ENCODE results near the gene PCYT1A. TPM values are rescaled to one million over a fixed set of nuclear protein-coding genes. Genes with fewer than 3 reads are reported as not detected.

Gene PCYT1A
- total and polyA plus RNA-seq, 4 experiments from 2014 or later: 11.0 to 73.7 (median 47.8) TPM

GRCh38 chr3:196241704-196242103, 45.8 kb downstream of the PCYT1A start:
- Mint-ChIP-seq H3K27ac (no peak overlapping the region), H3K9me3 (no peaks in the 10 kb centered on the region), H3K27me3 (no peaks in the 10 kb centered on the region), H3K4me1 (peaks cover 0 to 3% (median 0%) of the 10 kb centered on the region in 4 donors), H3K36me3 (peaks cover 47 to 66% of the 10 kb centered on the region in 2 donors), H3K4me3 (no peak overlapping the region)
- peaks cover 46% of the 10 kb centered on the region for H3K36me3 ChIP-seq (ENCODE audit: insufficient read depth, low read length)
- H3K4me3 ChIP-seq (ENCODE audit: low read length in 2 of 2): no peak overlapping the region
- POLR2A ChIA-PET (ENCODE audit: partially characterized antibody): no interaction called here
- H3K4me1 ChIP-seq (ENCODE audit: insufficient read depth, low read length): no peaks in the 10 kb centered on the region
- CTCF ChIA-PET (ENCODE audit: partially characterized antibody): interaction anchor here (1.5 to 2.3 kb wide), 3 partner anchors 11 to 281 kb away, joined by 6 to 10 read pairs (median 9); no protein-coding TSS in a partner anchor
- H3K9me3 ChIP-seq (ENCODE audit: control insufficient read depth in 1 of 2, low read length in 2 of 2): no peaks in the 10 kb centered on the region
- intact Hi-C loops (cut with micrococcal nuclease): no loop called here
- DNase-seq: no peak
- H3K27me3 ChIP-seq (ENCODE audit: insufficient read depth, low read length): no peaks in the 10 kb centered on the region
- no peak overlapping the region for H3K27ac ChIP-seq (ENCODE audit: low read depth, low read length)

GRCh38 chr3:196240424-196240823, 47.1 kb downstream of the PCYT1A start:
- Mint-ChIP-seq H3K27ac (peak overlapping the region in 1 of 7 donors; percentile 68), H3K36me3 (peaks cover 39 to 63% of the 10 kb centered on the region in 2 donors), H3K27me3 (no peaks in the 10 kb centered on the region), H3K9me3 (no peaks in the 10 kb centered on the region), H3K4me3 (no peak overlapping the region), H3K4me1 (peaks cover 0 to 3% (median under 1%) of the 10 kb centered on the region in 4 donors)
- no peak overlapping the region for H3K4me3 ChIP-seq (ENCODE audit: low read length in 2 of 2)
- H3K4me1 ChIP-seq (ENCODE audit: insufficient read depth, low read length): no peaks in the 10 kb centered on the region
- intact Hi-C loops (cut with micrococcal nuclease): no loop called here
- no peaks in the 10 kb centered on the region for H3K9me3 ChIP-seq (ENCODE audit: control insufficient read depth in 1 of 2, low read length in 2 of 2)
- CTCF ChIA-PET (ENCODE audit: partially characterized antibody): interaction anchor here (1.3 to 2.3 kb wide), 4 partner anchors 12 to 288 kb away, joined by 3 to 10 read pairs (median 8); no protein-coding TSS in a partner anchor
- POLR2A ChIA-PET (ENCODE audit: partially characterized antibody): interaction anchor here (0.8 kb wide), 1 partner anchor 21 kb away, joined by 3 read pairs; no protein-coding TSS in a partner anchor
- H3K27ac ChIP-seq (ENCODE audit: low read depth, low read length): no peak overlapping the region
- H3K36me3 ChIP-seq (ENCODE audit: insufficient read depth, low read length): peaks cover 34% of the 10 kb centered on the region
- no peaks in the 10 kb centered on the region for H3K27me3 ChIP-seq (ENCODE audit: insufficient read depth, low read length)
- DNase-seq: no peak

- no peaks in the 10 kb centered on the region for H3K4me1 ChIP-seq (ENCODE audit: insufficient read depth, low read length)
- ChIA-PET POLR2A (ENCODE audit: partially characterized antibody) (no interaction called here), CTCF (ENCODE audit: partially characterized antibody) (no interaction called here)
- no peaks in the 10 kb centered on the region for H3K27me3 ChIP-seq (ENCODE audit: insufficient read depth, low read length)
- no peak overlapping the region for H3K4me3 ChIP-seq (ENCODE audit: low read length in 2 of 2)
- H3K9me3 ChIP-seq (ENCODE audit: control insufficient read depth in 1 of 2, low read length in 2 of 2): no peaks in the 10 kb centered on the region
- H3K27me3 Mint-ChIP-seq: no peaks in the 10 kb centered on the region
- peaks cover 0 to 3% (median under 1%) of the 10 kb centered on the region in 4 donors for H3K4me1 Mint-ChIP-seq
- H3K27ac Mint-ChIP-seq: peak overlapping the region in 3 of 7 donors; percentile 17 to 49 (median 41)
- no peak overlapping the region for H3K4me3 Mint-ChIP-seq
- peaks cover 34% of the 10 kb centered on the region for H3K36me3 ChIP-seq (ENCODE audit: insufficient read depth, low read length)
- H3K9me3 Mint-ChIP-seq: no peaks in the 10 kb centered on the region
- intact Hi-C loops (cut with micrococcal nuclease): no loop called here
- H3K27ac ChIP-seq (ENCODE audit: low read depth, low read length): no peak overlapping the region
- peaks cover 39 to 60% of the 10 kb centered on the region in 2 donors for H3K36me3 Mint-ChIP-seq
- DNase-seq: no peak
Observed at GRCh38 chr3:196238612-196239560, 48.6 kb downstream of the PCYT1A start.

- Mint-ChIP-seq H3K36me3 (peaks cover 32 to 53% of the 10 kb centered on the region in 2 donors), H3K27ac (peak overlapping the region in 4 of 7 donors; percentile 19 to 68 (median 48))
- no peak for DNase-seq
Observed at GRCh38 chr3:196237203-196237602, 50.3 kb downstream of the PCYT1A start.

GRCh38 chr3:196236223-196236622, 51.3 kb downstream of the PCYT1A start:
- peak overlapping the region in 2 of 7 donors; percentile 24 to 57 for H3K27ac Mint-ChIP-seq
- no peak overlapping the region for H3K4me3 Mint-ChIP-seq
- POLR2A ChIA-PET (ENCODE audit: partially characterized antibody): interaction anchor here (0.6 kb wide), 1 partner anchor 161 kb away, joined by 3 read pairs; no protein-coding TSS in a partner anchor
- no peaks in the 10 kb centered on the region for H3K9me3 Mint-ChIP-seq
- peaks cover 22 to 43% of the 10 kb centered on the region in 2 donors for H3K36me3 Mint-ChIP-seq
- Histone ChIP-seq H3K36me3 (ENCODE audit: insufficient read depth, low read length) (peaks cover 17% of the 10 kb centered on the region), H3K4me3 (ENCODE audit: low read length in 2 of 2) (no peak overlapping the region), H3K27me3 (ENCODE audit: insufficient read depth, low read length) (no peaks in the 10 kb centered on the region), H3K9me3 (ENCODE audit: control insufficient read depth in 1 of 2, low read length in 2 of 2) (no peaks in the 10 kb centered on the region), H3K4me1 (ENCODE audit: insufficient read depth, low read length) (no peaks in the 10 kb centered on the region), H3K27ac (ENCODE audit: low read depth, low read length) (no peak overlapping the region)
- no peak for DNase-seq
- CTCF ChIA-PET (ENCODE audit: partially characterized antibody): no interaction called here
- peaks cover 0 to 3% (median under 1%) of the 10 kb centered on the region in 4 donors for H3K4me1 Mint-ChIP-seq
- no peaks in the 10 kb centered on the region for H3K27me3 Mint-ChIP-seq
- intact Hi-C loops (cut with micrococcal nuclease): no loop called here

More at GRCh38 chr3:196237203-196237602, 50.3 kb downstream of the PCYT1A start:
- Histone ChIP-seq H3K9me3 (ENCODE audit: control insufficient read depth in 1 of 2, low read length in 2 of 2) (no peaks in the 10 kb centered on the region), H3K4me3 (ENCODE audit: low read length in 2 of 2) (no peak overlapping the region), H3K27me3 (ENCODE audit: insufficient read depth, low read length) (no peaks in the 10 kb centered on the region), H3K4me1 (ENCODE audit: insufficient read depth, low read length) (no peaks in the 10 kb centered on the region), H3K27ac (ENCODE audit: low read depth, low read length) (no peak overlapping the region), H3K36me3 (ENCODE audit: insufficient read depth, low read length) (peaks cover 27% of the 10 kb centered on the region)
- Mint-ChIP-seq H3K9me3 (no peaks in the 10 kb centered on the region), H3K27me3 (no peaks in the 10 kb centered on the region), H3K4me1 (peaks cover 0 to 3% (median under 1%) of the 10 kb centered on the region in 4 donors), H3K4me3 (no peak overlapping the region)
- CTCF ChIA-PET (ENCODE audit: partially characterized antibody): no interaction called here
- intact Hi-C loops (cut with micrococcal nuclease): no loop called here
- POLR2A ChIA-PET (ENCODE audit: partially characterized antibody): no interaction called here

- intact Hi-C loops (cut with micrococcal nuclease): no loop called here
- H3K4me3 ChIP-seq (ENCODE audit: low read length in 2 of 2): no peak overlapping the region
- Mint-ChIP-seq H3K36me3 (peaks cover 19 to 40% of the 10 kb centered on the region in 2 donors), H3K27me3 (no peaks in the 10 kb centered on the region), H3K9me3 (no peaks in the 10 kb centered on the region), H3K4me3 (no peak overlapping the region), H3K27ac (peak overlapping the region in 5 of 7 donors; percentile 7 to 67 (median 26)), H3K4me1 (peaks cover 0 to 3% (median under 1%) of the 10 kb centered on the region in 4 donors)
- ChIA-PET CTCF (ENCODE audit: partially characterized antibody) (interaction anchor here (1.0 kb wide), 1 partner anchor 293 kb away, joined by 3 read pairs; no protein-coding TSS in a partner anchor), POLR2A (ENCODE audit: partially characterized antibody) (interaction anchor here (0.6 kb wide), 1 partner anchor 160 kb away, joined by 3 read pairs; no protein-coding TSS in a partner anchor)
- DNase-seq: no peak
- no peak overlapping the region for H3K27ac ChIP-seq (ENCODE audit: low read depth, low read length)
- H3K27me3 ChIP-seq (ENCODE audit: insufficient read depth, low read length): no peaks in the 10 kb centered on the region
- H3K36me3 ChIP-seq (ENCODE audit: insufficient read depth, low read length): peaks cover 17% of the 10 kb centered on the region
- no peaks in the 10 kb centered on the region for H3K4me1 ChIP-seq (ENCODE audit: insufficient read depth, low read length)
- no peaks in the 10 kb centered on the region for H3K9me3 ChIP-seq (ENCODE audit: control insufficient read depth in 1 of 2, low read length in 2 of 2)
Observed at GRCh38 chr3:196235452-196236122, 51.9 kb downstream of the PCYT1A start.

DNA sequence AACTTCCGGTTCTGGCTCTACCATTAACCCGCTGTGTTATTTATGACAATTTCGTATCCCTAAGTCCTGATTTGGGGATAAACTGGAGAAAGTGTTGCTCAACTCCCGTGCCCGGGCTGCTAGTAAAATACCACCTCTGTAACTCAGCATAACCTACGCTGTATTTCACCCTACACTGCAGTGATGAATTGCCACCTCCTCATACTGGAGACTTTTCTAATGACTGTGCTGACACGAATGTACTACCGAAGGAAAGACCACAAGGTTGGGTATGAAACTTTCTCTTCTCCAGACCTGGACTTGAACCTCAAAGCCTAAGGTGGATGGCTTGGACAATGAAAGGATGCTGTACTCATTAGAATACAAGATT, 54.7 kb downstream of the PCYT1A start:
- H3K9me3 Mint-ChIP-seq: peaks cover 0 to under 1% (median 0%) of the 10 kb centered on the region in 8 donors
- peaks cover 0 to 16% of the 10 kb centered on the region in 2 donors for H3K36me3 Mint-ChIP-seq
- no peaks in the 10 kb centered on the region for H3K27me3 Mint-ChIP-seq
- POLR2A ChIA-PET (ENCODE audit: partially characterized antibody): no interaction called here
- CTCF ChIA-PET (ENCODE audit: partially characterized antibody): no interaction called here
- Histone ChIP-seq H3K27ac (ENCODE audit: low read depth, low read length) (no peak overlapping the region), H3K4me1 (ENCODE audit: insufficient read depth, low read length) (no peaks in the 10 kb centered on the region), H3K27me3 (ENCODE audit: insufficient read depth, low read length) (no peaks in the 10 kb centered on the region), H3K9me3 (ENCODE audit: control insufficient read depth in 1 of 2, low read length in 2 of 2) (no peaks in the 10 kb centered on the region), H3K4me3 (ENCODE audit: low read length in 2 of 2) (no peak overlapping the region), H3K36me3 (ENCODE audit: insufficient read depth, low read length) (peaks cover 7% of the 10 kb centered on the region)
- H3K4me1 Mint-ChIP-seq: peaks cover 0 to 3% (median under 1%) of the 10 kb centered on the region in 4 donors
- no peak overlapping the region for H3K4me3 Mint-ChIP-seq
- no peak overlapping the region for H3K27ac Mint-ChIP-seq
- intact Hi-C loops (cut with micrococcal nuclease): no loop called here
- DNase-seq: no peak
